GM18505 (cell line): ENCODE data around the gene TMEM35B.
A peak's percentile ranks its signal among the peaks of the same experiment; 100 is the strongest.

Experiments
- ATAC-seq: cut with Tn5 transposase; IDR thresholded peaks from one replicate; pipeline ENCODE4 v1.9.1; 2021; ENCODE audit not compliant: unreplicated experiment
- POLR2A ChIP-seq: IDR thresholded peaks from 4 replicates; pipeline ENCODE4 v1.6.1; 2011; ENCODE audit warnings: borderline replicate concordance; ENCODE audit not compliant: insufficient read depth, insufficient read length; ENCODE audit errors: extremely low read depth

TMEM35B gene

DNA sequence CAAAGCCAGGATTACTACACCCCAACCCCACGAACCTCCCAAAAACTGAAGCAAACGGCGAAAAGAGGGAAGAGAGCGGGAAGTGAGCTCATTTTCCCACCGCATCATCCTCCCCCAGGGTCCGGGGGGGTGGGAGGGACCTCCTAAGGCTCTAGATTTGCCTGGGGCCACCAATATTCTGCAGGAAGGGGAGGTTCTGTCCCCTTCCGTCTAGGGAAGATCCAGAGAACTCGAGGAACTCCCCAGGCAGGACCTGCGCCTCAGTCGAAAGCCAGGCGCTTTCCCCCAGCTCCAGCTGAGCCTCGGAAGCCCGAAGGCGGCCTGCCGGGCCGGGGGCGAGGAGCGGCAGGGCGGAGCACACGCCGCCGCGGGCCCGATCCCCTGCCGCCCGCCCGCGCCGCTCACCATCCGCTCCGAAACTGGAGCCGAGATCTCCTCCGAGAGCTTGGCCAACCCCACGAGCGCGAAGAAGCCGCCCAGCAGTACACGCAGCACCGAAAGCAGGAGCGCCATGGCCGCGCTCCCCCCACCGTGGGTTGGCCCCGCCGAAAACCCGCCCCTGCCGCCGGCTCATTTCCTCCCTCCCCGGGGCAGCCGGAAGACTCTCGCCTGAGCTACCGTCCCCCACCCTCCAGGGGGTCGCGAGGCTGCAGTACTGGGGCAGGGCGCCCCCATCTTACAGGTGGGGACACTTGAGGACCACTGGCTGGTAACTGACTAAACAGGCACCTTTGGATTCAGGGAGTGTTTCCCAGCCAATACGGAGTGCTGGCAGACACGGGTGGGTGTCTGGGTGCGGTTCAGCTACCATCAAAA, at the start of gene TMEM35B:
TMEM35B (minus strand) TSS at position 555 of the 816 bp plus-strand sequence; CDS start at position 513, 42 bp downstream.
- peak; percentile 76 for ATAC-seq
- peak; percentile 90 for TF ChIP-seq POLR2A

DNA sequence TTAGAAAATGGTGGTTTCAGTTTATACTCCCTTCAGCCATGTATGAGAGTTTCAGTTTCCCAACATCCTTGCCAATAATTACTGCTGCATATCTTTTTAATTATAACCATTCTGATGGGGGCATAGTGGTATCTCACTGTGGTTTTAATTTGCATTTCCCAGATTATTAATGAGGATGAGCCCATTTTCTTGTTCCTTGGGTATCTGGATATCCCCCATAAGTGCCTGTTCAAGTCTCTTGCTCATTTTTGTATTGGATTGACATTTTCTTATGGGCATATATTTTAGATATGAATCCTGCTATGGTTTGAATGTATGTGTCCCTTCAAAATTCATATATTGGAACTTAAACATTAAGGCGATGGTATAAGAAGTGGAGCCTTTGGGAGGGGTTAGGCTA, 48.2 kb upstream of the TMEM35B start:
- no peak for TF ChIP-seq POLR2A
- no peak for ATAC-seq

DNA sequence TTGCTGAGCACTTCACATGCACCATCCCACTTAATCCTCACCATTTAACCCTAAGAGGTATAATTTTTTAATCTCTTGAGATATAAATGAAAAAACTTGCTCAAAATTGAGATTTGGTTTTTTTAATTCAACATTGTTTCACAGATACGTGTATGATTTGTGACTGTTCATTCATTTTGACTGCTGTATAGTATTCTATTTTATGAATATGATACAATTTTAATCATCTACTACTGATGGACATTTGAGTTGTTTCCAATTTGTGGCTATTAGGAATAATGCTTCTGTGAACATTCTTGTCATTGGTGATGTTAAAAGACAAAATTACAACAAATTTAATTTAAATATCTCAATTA, 47.2 kb upstream of the TMEM35B start:
- no peak for TF ChIP-seq POLR2A
- ATAC-seq = no peak

DNA sequence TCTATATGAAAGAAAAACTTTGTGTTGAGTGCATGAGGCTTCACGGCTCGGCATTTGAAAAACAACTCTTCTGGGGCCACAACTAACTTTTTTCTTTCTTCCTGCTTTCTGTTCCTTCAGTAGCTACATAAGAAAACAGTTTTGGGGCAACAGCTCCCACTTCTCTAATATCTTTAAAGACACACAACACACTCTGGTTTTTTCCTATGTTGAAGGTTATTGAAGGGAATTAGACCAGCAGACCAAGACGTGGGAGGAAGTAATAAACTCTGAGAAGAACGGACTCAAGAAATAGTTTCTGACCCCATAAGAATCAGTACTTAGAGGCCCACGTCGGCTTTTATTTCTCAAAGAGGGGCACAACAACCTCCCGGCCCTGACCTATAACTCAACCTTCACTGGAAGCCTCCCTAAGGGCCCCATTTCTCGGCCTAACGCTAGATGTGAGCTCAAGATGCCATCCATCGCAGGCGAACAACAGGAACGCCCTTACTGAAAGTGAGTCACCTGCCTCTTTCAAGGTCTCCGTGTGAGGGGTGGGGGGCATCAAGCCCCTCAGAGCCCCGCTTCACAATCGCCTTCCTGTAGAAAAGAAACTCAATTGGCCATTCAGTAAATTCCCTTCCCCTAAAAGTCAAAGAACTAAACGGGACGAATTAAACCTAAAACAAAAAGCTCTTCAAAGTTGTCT, 45.8 kb upstream of the TMEM35B start:
- peak; percentile 24 for ATAC-seq
- TF ChIP-seq POLR2A = no peak

- TF ChIP-seq POLR2A = no peak
- ATAC-seq = no peak
Observed at GRCh38 chr1:35030338-35030737, 45.2 kb upstream of the TMEM35B start.

DNA sequence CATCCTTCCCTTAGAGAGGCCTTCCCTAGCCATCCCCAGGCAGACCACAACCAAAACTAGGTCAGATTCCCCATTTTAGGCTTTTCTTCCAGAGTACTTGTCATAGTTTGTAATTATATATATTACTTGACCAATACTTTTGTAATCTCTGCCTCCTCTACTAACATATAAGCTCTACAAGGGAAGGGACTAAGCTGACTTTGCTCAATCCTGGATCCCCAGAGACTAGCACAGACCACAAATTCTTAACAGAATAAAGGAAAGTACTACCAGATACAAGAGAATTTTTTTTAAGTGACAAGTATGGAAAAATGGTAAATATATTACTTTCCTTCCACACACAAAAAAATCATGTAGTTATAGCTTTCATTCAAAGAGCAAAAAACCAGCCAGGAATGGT, 44.6 kb upstream of the TMEM35B start:
- ATAC-seq = no peak
- TF ChIP-seq POLR2A = no peak

DNA sequence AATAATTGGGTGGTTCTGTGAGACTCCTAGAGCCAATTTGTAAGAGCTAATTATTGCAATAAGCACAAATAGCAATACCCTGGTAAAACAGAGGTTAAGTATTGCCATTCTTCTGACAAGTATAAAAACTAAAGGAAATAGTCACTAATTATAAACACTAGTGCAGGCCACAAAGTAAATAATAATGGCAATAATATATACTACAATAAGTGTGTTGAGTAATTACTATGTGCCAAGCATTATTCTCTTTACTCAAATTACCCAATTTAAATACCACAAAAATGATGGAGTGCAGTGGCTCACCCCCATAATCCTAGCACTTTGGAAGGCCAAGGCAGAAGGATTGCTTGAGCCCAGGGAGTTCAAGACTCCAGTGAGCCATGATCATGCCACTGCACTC, 31.3 kb upstream of the TMEM35B start:
- ATAC-seq = no peak

GRCh38 chr1:35014486-35014885, 29.3 kb upstream of the TMEM35B start:
- no peak for ATAC-seq
- no peak for TF ChIP-seq POLR2A

More for the DNA sequence above, 31.3 kb upstream of the TMEM35B start:
- TF ChIP-seq POLR2A = no peak

DNA sequence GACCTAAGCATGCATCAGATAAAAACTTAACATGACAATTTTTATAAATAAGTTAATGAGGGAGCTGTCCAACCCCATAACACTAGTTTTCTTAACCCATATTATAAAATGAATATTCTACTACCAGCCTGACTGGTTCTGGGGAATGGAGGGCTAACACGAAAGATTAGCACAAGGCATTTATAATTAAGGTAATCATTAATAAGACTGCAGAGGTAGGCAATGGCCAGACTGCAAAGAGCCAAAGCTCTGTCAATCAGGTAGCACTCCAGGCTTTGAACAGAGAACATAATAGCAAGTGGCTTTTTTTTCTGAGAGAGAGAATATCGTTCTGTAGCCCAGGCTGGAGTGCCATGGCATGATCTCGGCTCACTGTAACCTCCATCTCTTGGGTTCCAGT, 20.6 kb upstream of the TMEM35B start:
- no peak for TF ChIP-seq POLR2A
- ATAC-seq = no peak

- ATAC-seq = no peak
- TF ChIP-seq POLR2A = no peak
Observed at GRCh38 chr1:35001743-35002142, 16.6 kb upstream of the TMEM35B start.

- no peak for ATAC-seq
- TF ChIP-seq POLR2A = no peak
Observed at GRCh38 chr1:34994878-34995277, 9.7 kb upstream of the TMEM35B start.

DNA sequence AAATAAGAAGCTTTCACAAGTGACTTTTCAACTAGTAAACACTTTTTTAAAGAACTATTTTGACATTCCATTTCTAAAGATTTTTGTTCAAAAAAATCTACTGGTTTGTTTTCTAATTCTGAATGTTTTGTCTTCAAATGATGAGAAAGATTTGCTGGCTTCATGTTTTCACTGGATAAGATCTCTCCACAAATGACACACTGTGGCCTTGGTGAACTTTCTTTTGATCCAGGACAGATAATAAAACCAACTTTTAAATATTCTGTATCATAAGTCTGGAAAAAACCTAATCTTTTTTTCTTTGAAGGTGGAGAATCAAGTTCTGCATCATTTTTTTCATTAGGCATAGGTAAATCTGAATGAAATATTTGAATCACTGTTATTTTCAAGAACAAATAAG, 3.4 kb upstream of the TMEM35B start:
- no peak for ATAC-seq
- no peak for TF ChIP-seq POLR2A

GRCh38 chr1:34988147-34988546, 3.0 kb upstream of the TMEM35B start:
- no peak for TF ChIP-seq POLR2A

GRCh38 chr1:34987018-34987417, 1.9 kb upstream of the TMEM35B start:
- no peak for ATAC-seq
- no peak for TF ChIP-seq POLR2A

More at GRCh38 chr1:34988147-34988546, 3.0 kb upstream of the TMEM35B start:
- no peak for ATAC-seq

DNA sequence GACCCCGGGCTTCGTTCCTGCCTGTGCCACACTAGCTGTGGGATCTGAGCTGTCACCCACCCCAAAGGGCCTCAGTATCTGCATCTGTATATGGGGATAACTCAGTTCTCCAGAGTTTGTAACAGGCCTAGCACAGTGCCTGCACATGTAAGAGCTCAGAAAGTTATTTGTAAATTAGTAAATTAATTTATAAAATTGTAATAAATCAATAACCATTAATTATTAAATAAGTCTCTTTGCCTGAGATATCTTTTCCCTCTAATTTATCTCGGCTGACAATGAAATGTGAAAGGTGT, 410 bp upstream of the TMEM35B start:
- ATAC-seq = peak; percentile 17

- TF ChIP-seq POLR2A = no peak
- no peak for ATAC-seq
Observed at GRCh38 chr1:34984435-34984792, 733 bp downstream of the TMEM35B start.
